ENCODE results near the gene CNTNAP2. TPM values are rescaled to one million over a fixed set of nuclear protein-coding genes. Genes with fewer than 3 reads are reported as not detected.
"Not testable (repeated sequence)": the region's sequence is repeated elsewhere in the genome, so short reads cannot be mapped to it uniquely, and the experiment has no call there.

The CNTNAP2 gene
- total and polyA plus RNA-seq, 9 of the 15 experiments (the other 6 are each of a cell fraction or from before 2014, with no cell fraction given), result 0.04 to 0.62 (median 0.09) TPM; not detected in 4

DNA sequence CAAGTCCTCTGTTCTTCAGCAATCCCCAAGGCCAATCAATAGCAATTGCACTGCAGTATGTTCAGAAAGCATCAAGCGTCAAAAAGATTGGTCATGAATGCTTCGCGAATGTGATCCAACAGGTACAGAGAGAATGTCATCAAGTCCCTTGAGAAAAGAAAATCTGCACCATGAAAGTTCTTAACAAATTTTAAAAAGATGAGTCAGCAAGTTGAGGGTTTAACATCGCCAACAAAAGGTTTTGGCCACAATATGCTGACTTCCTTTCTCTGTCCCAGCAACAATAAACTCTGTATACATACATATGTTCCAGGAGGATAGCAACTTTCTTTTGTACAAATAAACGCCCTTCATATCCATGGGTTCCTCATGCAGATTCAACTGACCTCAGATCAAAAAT lies 2305.4 kb downstream of the CNTNAP2 start (continued):
- no peak for TF ChIP-seq FUS (optimal IDR thresholded peaks at IDR 0.05; ENCODE audit: low read depth, low read length)
- TF ChIP-seq, protein P1, sequence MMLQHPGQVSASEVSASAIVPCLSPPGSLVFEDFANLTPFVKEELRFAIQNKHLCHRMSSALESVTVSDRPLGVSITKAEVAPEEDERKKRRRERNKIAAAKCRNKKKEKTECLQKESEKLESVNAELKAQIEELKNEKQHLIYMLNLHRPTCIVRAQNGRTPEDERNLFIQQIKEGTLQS (IDR thresholded peaks at IDR 0.05), result no peak
- TF ChIP-seq, protein P1 (CRISPR knock-in tag; conservative IDR thresholded peaks at IDR 0.05), result no peak

DNA sequence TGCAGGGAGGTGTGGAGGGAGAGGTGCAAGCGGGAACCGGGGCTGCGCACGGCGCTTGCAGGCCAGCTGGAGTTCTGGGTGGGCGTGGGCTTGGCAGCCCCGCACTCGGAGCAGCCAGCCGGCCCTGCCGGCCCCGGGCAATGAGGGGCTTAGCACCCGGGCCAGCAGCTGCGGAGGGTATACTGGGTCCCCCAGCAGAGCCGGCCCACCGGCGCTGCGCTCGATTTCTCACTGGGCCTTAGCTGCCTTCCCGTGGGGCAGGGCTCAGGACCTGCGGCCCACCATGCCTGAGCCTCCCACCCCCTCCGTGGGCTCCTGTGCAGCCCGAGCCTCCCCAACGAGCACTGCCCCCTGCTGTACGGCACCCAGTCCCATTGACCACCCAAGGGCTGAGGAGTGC lies 2309.8 kb downstream of the CNTNAP2 start:
- DNase-seq (ENCODE audit: extremely low read depth in 1 of 4, low spot score in 3 of 4); H3K4me1 ChIP-seq (replicated peaks in 1 of 2; ENCODE audit: control insufficient read depth in 2 of 2, insufficient read depth in 2 of 2, low read length in 2 of 2); in situ Hi-C loops (cut with MboI); CTCF ChIA-PET (ENCODE audit: low intra/inter-chr PET ratio); H4K20me1 ChIP-seq (replicated peaks; ENCODE audit: control insufficient read depth, insufficient read depth, low read length); ATAC-seq; H3K27ac ChIP-seq (ENCODE audit: extremely low read depth, low read depth, low read length); H3K4me2 ChIP-seq (ENCODE audit: insufficient read depth, low read length); H2AFZ ChIP-seq (ENCODE audit: low read depth, low read length); H3K27me3 ChIP-seq (ENCODE audit: control insufficient read depth in 2 of 2, insufficient read depth in 2 of 2, low read length in 2 of 2); H3K9ac ChIP-seq (ENCODE audit: insufficient read depth in 1 of 2, low read depth in 2 of 2, low read length in 2 of 2); FAIRE-seq; intact Hi-C loops (cut with micrococcal nuclease); H3K9me1 ChIP-seq (ENCODE audit: control insufficient read depth, insufficient read depth, low read length); H3K4me3 ChIP-seq; H3K79me2 ChIP-seq (ENCODE audit: control insufficient read depth, insufficient read depth, low read length); H3K9me3 ChIP-seq (replicated peaks; ENCODE audit: control insufficient read depth, insufficient read depth, low read depth, low read length); BruUV-seq (replicated peaks); H3K36me3 ChIP-seq (ENCODE audit: control insufficient read depth, insufficient read depth, low read length): not testable (repeated sequence)
- 9% methylated on average over 24 of the region's 24 CpGs for WGBS (ENCODE audit: insufficient coverage, low coverage, missing lambda C conversion rate)
- POLR2A ChIA-PET, result interaction anchor here (0.6 kb wide), 1 partner anchor 64 kb away, joined by 3 read pairs; no protein-coding TSS in a partner anchor

DNA sequence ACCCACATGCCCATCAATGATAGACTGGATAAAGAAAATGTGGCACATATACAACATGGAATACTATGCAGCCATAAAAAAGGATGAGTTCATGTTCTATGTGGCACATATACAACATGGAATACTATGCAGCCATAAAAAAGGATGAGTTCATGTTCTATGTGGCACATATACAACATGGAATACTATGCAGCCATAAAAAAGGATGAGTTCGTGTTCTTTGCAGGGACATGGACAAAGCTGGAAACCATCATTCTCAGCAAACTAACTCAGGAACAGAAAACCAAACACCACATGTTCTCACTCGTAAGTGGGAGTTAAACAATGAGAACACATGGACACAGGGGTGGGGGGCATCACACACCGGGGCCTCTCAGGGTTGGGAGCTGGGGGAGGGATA lies 2314.1 kb downstream of the CNTNAP2 start:
- in situ Hi-C loops (cut with MboI); POLR2A ChIA-PET; H3K79me2 ChIP-seq (ENCODE audit: control insufficient read depth, insufficient read depth, low read length); H3K9ac ChIP-seq (ENCODE audit: insufficient read depth in 1 of 2, low read depth in 2 of 2, low read length in 2 of 2); H3K9me3 ChIP-seq (replicated peaks; ENCODE audit: control insufficient read depth, insufficient read depth, low read depth, low read length); ATAC-seq; intact Hi-C loops (cut with micrococcal nuclease); H3K36me3 ChIP-seq (ENCODE audit: control insufficient read depth, insufficient read depth, low read length); H3K4me1 ChIP-seq (replicated peaks in 1 of 2; ENCODE audit: control insufficient read depth in 2 of 2, insufficient read depth in 2 of 2, low read length in 2 of 2); DNase-seq (ENCODE audit: extremely low read depth in 1 of 4, low spot score in 3 of 4); H3K9me1 ChIP-seq (ENCODE audit: control insufficient read depth, insufficient read depth, low read length); H2AFZ ChIP-seq (ENCODE audit: low read depth, low read length); FAIRE-seq; H4K20me1 ChIP-seq (replicated peaks; ENCODE audit: control insufficient read depth, insufficient read depth, low read length); H3K4me3 ChIP-seq; H3K4me2 ChIP-seq (ENCODE audit: insufficient read depth, low read length); CTCF ChIA-PET (ENCODE audit: low intra/inter-chr PET ratio); H3K27ac ChIP-seq (ENCODE audit: extremely low read depth, low read depth, low read length); BruUV-seq (replicated peaks): not testable (repeated sequence)
- 2% methylated on average over 3 of the region's 3 CpGs for WGBS (ENCODE audit: insufficient coverage, low coverage, missing lambda C conversion rate)
- peak; percentile 74 for TF ChIP-seq ZNF146 (CRISPR knock-in tag; IDR thresholded peaks at IDR 0.05; ENCODE audit: unreplicated experiment)
- H3K27me3 ChIP-seq (ENCODE audit: control insufficient read depth in 2 of 2, insufficient read depth in 2 of 2, low read length in 2 of 2), result peaks cover 5 to 11% of the 10 kb centered on the region in 2 experiments; a peak in 3 of 5 replicates
